Activated CD8-positive, alpha-beta memory T cell treated with anti-CD3 and anti-CD28 coated beads, Interleukin-2, amount 50 U/mL, for 24 hours (primary cell): Measurements from ENCODE around the gene MTTP.

Source experiments
- DNase-seq: peaks from one replicate; pipeline ENCODE4 v3.0.0-alpha.2; 2020; ENCODE audit errors: extremely low read depth

The MTTP gene

DNA sequence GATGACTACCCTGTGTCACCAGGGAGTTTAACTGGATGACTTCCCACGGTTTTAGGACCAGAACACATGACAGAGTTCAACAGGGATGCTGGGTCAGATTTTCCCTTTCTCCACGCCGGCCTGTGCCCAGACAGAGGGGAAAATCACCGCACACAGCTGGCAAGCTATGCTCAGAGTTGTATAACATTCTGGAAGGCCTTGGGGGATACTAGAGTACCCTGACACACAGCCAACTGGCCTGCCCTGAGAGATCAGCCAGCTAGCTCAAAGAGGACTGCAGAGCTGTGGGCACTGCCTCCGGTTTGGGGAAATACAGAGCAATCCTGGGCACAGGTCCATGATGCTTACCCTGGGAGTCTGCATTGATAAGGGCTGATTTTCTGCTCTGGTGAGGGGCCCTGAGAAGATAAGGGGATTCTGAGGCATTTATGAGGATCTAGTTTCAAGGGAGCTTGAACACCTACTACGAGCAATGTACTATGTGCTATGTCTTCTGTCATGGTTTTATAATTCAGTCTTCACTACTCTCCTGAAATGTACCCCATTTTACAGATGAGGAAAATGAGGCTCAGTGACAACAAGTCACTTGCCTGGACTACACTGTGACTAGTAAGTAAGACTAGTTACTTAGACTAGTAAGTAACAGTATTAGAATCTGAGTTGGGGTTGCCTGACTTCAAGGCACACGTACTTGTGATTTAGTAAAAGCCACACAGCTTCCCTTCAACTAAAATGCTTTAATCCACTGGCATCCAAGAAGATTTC is 68.3 kb downstream of the MTTP start:
- DNase-seq: no peak

DNA sequence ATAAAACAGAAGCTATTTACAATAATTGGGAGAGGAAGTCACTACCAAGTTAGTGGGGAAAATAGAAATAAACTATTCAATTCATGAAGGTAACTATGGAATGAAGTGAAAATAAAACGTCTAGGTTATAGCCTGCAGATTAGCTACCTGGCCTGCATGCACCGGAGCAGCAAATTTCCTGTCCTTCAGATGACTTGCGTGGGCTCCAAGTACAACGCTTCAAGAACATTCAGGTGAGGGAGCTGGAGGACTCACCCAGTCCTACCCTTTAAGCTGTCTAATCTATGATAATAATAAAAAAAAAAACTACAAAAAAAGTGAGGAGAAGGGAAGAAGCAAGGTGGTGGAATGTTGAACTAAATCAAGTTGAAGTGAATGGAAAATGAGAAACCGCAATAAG is 69.8 kb downstream of the MTTP start:
- no peak for DNase-seq

DNA sequence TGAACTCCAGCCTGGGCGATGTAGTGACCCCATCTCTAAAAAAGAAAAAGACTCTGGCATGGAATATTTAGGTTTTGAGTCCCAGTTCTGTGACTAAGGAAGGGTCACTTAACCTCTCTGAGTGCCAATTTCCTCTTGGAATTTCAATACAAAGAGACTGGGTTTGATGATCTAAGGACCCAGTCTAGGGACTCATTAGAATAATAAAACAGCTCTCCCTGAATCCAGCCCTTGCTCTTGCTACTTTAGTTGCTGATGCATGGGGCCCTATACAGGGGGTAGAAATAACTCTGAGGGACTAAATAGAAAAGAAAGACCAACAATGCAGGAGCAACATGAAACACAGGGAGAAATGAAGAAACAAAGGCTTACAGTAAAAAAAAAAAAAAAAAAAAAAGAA is 70.4 kb downstream of the MTTP start:
- no peak for DNase-seq

DNA sequence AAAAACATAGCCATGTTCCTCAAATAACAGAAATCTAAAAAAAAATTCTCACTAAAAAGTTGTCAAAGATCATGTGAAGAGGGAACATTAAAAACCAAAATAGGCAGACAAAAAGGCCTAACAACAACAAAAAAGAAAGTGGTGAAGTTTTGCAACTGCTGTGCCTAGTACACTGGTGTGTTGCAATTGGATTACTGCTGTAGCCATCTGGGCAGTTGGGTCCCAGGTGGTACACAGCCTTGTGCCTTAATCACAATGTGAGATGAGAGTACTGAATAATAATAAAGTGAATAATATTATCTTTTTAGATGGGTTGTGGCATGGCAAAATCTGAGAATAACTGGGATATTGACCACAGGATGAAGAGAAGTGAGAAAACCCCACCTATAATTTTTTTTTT is 71.0 kb downstream of the MTTP start:
- no peak for DNase-seq

DNA sequence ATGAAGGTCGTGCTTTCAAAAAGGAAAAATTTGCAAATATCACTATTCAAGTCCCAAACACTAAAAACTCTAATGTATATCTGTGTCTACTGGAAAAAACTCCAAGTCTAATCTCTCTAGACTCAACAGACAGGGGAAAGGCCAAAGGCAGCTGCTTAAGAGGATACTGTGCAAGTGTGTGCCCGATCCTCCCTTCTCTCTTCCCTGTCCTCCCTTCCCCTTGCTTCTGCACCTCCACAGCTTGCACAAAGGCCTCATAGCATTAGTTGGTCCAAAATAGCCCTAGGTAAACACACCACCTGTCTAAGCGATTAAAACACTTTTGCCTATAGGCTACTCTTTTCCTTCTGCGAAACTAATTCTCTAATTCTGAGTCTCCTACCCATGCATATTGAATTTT is 72.4 kb downstream of the MTTP start:
- DNase-seq: no peak

DNA sequence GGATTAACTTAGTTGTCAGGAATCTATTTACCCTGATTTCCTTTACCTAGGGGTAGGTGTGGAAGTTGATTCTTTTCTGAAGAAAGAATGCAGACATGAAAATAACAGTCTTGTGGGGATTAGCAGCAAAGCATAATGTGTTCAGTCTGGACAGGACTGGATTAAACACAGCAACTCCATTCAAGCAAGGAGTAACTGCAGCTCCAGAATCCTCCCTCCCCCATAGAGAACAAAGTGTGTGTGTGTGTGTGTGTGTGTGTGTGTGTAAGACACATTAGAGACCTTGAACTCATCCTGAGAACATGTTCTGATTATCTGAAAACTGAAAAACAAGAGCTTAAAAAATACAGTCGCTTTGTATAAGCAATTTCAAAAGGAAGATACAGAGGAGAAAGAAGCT is 73.7 kb downstream of the MTTP start:
- no peak for DNase-seq

DNA sequence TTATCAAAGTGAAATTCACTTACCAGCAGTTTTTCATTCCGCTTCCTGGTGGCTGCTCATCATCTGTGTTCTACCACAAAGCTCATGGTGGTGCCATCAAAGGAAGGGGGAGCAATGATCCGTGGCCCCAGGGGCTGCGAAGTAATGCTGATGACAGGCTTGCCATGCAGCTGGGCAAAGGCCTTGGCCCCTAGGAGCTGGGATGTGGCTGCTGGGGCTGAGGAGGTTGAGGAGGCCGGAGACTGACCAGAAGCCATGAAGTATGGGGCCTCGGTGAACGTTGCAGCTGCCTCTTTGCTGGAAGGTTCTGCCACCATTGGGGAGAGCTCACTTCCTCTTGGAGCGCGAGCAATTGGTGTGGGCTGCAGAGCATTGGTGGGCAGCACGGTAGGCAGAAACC is 74.6 kb downstream of the MTTP start:
- DNase-seq: no peak

DNA sequence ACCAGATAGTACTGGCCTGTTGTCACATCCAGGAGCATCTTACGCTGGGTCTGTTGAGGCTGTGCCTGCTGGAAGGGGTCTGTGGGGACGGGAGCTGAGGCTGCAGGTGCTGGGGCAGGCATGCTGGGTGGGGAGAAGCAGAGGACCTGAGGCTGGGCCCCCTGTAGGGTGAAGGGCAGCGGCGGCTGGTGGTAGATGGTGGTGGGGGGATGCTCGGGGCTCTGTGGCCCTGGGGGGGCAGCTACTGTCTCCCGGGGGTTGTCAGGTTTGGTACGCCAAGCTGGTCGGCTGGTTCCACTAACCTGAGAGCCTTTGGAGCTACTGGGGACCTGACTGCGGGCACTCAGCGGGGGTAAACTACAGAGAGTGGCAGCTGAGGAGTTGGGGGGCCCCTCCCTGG is 75.2 kb downstream of the MTTP start:
- no peak for DNase-seq

DNA sequence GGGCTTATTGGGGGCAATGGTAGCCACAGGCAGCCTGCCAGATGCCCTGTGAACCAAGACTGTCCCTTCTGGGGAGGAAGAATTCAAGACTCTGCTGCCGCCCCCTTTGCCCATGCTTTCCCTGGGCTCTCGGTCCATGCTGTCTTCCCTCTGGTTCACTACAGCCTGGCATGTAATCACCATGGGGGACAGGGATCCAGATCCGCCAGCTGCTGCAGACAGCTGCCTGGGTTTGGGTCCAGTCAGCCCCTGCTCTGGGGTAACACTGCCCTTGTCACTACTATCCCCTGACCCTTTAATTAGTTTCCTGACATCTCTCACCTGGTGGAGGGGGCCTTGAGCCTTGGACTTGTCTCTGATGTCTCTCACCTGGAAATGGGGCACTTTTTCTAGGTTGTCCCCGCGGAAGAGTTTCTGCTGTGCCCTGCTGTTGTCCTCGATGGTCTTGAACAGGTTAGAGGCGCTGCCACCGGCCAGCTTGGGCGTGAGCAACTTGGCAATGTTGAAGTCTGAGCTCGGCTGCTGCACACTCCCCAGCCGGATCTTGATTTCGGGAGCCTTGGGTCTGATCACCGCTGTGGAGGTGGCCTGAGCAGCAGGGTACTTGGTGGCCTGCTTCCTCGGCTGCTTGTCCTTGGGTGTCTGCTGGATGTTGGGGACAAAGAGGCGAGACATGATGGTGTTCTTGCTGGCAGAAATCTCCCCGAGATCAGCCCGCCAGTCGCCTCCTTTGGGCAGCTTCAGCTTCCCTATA is 76.6 kb downstream of the MTTP start:
- DNase-seq: no peak

DNA sequence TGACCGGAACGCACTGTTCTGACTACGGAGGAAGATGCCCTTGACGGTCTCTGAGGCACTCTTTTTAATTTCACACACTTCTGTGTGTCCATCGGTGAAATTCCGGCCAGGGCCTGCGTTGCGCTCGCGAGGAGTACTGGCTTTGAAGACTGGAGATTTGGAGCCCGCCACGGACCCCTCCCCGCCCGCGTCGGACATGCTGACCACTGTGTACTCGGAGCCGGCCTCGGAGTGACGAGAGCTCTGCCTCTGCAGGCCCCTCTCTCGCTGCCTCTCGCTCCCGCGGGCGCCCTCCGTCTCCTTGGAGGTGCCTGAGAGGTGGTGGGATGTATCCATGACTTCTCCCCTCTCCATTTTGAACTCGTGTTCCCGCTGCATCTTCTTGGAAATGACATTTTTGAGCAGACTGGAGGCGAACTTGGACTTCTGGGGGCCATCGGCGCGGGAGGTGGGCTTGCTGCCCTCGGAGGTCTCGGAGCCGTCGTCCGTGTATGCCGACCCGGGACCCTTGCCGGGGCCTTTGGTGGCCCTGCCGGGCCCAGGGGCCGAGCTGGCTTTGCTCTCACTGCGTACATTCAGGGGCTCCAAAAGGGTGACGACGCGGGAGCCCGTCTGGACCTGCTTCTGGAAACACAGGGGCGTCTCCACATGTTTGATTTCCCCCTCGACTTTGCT is 77.3 kb downstream of the MTTP start:
- no peak for DNase-seq

DNA sequence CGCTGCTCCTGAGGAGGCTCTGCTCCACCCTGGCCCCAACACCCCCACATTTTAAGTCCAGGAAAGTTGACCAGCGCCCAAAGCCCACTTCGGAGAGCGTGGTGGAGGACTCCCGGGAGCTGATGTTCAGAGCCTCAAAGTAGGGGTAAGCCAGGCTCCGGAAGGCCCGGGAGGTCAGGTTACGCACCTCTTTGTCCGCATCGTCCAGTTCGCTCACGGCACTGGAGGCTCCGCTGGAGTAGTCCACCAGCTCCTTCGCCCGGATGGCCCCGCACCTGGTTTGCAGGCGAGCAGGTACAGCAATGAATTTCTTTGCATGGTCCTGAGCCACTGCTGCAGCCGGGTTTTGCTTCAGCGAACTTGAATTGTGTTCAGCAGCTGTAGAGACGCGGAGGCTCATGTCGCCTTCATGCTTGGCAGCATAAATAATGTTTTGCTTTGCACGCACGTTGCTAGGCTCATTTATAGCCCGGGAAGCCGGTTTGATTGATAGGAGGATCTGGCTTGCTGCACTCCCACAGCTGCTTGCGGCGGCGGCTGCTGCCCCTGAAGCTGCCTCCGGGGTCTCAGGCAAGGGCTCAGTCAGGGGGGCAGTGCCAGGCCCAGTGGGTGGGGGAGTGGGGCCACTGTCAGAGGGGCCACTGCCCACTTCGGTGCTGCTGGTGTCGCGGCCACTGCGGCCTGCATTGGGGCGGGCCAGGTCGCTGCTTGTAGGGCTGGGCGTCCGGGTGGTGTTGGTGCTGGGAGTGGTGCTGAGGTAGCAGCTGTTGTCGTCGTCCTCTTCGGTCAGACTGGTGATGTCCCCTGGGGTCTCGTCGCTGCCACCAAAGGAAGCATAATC is 78.2 kb downstream of the MTTP start:
- no peak for DNase-seq

DNA sequence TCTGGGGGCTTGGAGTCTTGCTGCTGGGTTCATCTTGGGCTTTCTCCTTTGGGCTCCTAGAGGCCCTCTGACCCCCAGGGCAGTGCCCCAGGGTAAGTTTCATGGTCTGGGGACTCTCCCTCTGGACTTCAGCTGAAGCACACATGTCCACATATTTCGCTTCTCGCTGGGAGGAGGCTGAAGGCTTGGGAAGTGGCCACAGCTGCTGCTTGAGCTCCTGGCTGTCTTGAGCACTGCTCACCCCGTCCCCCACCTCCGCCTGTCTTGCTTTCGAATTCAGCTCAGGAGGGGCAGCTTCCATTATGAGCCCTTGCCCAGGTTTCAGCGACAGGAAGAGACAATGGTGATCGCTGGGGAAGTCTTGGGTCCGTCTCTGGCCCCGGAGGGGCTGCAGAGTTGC is 79.3 kb downstream of the MTTP start:
- no peak for DNase-seq

DNA sequence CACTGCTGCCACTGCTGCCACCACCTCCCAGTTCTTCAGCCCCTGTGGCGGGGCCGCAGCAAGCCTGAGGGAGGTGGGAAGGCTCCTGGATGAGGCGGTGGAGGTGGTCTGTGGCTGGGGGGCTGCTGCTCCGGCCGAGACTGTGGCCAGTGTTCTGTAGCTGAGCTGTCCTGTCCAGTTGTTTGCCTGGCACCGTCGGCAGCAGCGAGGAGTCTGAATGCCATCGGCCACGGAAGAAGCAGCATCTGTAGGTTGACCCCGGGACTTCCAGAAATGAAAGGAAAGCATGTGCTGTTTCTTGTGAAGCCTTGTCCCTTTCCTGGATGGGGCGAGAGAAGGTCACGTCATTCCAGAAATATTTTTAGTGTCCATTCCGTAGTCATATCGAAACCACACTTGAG is 79.7 kb downstream of the MTTP start:
- no peak for DNase-seq

DNA sequence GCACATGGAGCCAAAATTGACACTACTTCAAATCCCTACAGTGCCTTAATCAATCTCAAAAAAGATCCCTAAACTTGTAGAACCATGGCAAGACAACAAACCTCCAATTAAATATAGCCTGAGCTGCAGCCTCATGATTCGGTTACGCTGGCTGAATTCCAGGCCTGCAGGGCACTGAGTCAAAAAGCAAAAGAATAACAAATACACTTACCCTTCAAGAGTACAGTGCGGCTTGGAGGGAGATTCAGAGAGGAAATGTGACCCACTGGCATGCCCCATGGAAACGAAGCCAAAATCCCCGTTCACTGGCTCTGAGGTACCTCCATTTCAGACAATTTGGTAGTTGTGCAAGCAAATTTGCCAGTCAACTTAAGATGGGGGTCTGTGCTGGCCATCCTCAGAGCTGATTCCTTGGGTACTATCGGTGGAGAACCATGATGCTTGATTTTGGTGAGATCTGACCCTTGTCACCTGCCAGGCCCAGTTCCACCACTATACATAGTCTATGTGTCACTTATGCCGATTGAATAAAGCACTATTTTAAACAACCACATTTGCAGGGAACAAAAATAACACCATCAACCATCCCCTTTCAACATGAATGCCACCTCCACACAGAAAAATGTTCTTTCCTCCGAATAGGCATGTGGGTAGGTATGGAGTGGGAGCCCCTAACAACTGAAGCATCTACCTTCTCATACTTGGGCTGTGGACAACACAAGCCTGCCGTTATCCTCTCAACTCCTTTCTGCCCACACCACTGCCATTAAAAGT is 80.9 kb downstream of the MTTP start:
- DNase-seq: no peak

DNA sequence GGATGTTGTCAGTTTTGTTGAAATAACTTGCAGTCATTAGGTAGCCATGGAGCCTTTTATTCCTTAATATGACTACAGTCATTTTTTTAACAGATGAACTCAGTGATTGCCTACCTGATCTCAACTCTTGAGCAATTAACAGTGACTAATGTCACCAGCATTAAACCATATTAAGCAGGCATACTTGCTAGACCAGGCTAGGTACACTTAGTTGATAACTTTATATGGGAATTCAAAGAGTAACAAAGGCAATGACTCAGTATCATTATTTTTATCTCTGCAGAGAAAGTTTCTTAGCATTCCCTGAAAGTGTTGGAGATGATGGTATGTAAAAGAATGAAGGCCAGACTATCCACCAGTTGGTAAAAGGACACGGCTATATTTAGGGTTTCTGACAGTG is 83.2 kb downstream of the MTTP start, which contains the start of gene C4orf54:
Gene C4orf54, minus strand, starts transcription at position 31 of the 400 bp plus-strand sequence. CDS start 3,180 bp downstream, outside the sequence.
- DNase-seq: no peak

DNA sequence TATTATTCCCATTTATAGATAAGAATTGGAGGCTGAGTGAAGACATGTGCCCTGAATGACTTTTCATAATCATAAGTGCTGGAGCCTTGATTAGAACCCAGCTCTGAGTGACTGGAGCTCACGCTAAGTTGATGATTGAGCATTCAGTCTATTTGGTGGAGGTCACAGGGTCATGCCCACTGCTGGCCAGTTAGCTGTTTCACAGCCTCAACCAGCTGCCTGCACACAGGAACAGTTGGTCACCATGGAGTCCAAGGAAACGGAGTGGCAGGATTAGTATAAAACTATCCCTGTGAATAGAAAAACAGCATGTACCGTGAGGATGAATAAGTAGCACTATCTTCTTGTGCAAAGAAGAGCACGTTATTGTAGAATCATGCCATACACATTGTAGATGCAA is 84.0 kb downstream of the MTTP start:
- DNase-seq: no peak

DNA sequence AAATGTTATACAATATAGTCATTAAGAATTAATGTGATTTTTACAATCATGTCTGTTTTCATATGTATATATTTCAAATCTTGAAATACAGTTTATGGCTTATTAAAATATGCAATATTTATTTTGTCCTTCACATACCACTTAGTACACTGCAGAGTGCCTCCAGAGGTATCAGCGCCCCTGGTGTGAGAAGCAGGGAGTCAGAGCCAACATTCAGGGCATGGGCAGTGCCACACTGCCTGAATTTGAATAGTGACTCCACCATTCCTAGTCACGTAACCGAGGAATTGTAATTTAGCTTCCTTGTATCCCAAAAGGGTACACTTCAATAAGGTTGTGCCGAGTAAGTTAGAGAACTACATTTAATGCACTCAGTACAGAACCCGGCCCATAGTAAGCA is 87.3 kb downstream of the MTTP start:
- DNase-seq: no peak

DNA sequence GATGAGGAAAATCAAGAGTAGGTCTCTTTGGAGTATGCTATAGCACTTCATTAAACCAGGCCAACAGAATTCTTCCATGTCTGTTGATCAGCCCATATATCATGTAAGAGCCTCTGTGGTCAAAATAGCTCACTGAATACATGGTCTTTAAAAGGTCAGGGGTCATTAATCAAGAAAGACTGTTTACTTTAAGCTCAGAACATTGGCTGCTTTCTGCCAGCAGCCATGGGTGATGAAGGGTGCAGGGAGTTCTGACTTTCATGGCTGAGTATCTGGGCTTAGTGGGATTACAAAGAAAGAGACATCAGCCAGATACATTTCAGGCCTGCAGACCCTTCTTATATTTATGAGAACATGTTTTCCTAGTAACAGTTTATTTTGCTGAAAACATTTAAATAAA is 90.1 kb downstream of the MTTP start:
- no peak for DNase-seq

DNA sequence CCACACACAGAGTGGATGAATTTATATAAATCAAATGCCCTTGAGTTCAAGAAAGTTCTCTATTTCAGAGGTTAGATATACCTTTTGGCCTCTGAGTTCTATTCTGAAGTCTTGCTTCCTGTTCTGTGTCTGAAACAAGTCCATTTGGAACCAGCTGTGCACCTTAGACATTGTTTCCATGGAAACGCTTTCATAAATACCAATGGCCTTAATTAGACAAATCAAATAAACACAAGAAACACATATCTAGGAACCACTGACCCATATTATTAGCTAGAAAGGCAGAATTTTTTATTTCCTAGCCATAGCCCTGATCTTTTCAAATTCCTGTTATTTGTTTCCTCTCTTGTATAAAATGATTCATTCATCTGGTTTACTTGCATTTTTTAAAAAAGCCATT is 91.4 kb downstream of the MTTP start:
- DNase-seq: no peak

DNA sequence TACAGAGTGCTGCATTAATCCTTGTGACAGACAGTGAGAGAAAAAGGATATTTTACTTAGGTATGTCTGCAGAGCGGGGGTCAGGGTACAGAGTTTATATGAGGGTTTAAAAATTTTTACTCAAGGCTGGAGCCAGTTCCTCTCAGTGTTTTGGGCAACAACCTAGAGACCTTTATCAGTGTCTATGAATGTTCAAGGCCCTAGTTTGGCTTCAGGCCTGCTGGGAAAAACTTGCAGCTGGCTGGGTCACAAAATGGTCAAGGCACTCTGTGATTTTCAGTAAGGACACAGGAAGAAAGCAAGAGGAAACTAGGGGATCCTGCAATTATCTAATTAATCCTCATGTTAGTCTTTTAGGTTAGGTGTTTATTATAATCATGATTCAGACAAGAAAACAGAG is 93.8 kb downstream of the MTTP start:
- no peak for DNase-seq

DNA sequence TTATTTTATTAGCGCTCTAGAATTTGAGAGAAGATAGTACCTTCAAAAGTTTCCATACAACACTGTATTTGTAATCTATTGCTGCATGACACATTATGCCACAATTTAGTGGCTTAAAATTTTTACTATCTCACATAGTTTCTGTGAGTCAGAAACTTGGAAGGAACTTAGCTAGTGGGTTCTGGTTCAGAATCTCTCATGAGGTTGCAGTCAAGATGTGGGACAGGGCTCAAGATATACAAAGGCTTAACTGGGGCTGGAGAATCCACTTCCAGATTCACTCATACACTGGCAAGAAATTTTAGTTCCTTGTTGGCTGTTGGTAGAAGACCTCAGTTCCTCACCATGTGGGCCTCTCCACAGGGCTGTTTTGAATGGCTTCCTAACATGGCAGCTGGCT is 94.5 kb downstream of the MTTP start:
- DNase-seq: no peak
